Left ventricle myocardium inferior (tissue), 1 donor: Measurements from ENCODE around the gene COL1A1. TPM values are rescaled to one million over a fixed set of nuclear protein-coding genes. Genes with fewer than 3 reads are reported as not detected.

Experiments
- DNase-seq: peaks from one replicate; pipeline ENCODE4 v3.0.0-alpha.2; 2020
- H3K27ac ChIP-seq: fragments of 200-600 bp; replicated peaks from 2 replicates; pipeline ENCODE4 v1.8.0; 2021
- H3K27me3 ChIP-seq: fragments of 200-600 bp; 2 replicates; pipeline ENCODE4 v1.8.0; 2021; ENCODE audit warnings: low read depth
- H3K36me3 ChIP-seq: fragments of 200-600 bp; 2 replicates; pipeline ENCODE4 v1.8.0; 2021
- H3K4me1 ChIP-seq: fragments of 200-600 bp; 2 replicates; pipeline ENCODE4 v1.8.0; 2021
- H3K4me3 ChIP-seq: fragments of 200-600 bp; 2 replicates; pipeline ENCODE4 v1.8.0; 2021; ENCODE audit warnings: mild to moderate bottlenecking, moderate library complexity
- H3K9me3 ChIP-seq: fragments of 200-600 bp; replicated peaks from 2 replicates; pipeline ENCODE4 v1.8.0; 2021
- CTCF ChIP-seq: fragments of 200-600 bp; IDR thresholded peaks from 2 replicates; pipeline ENCODE4 v1.8.0; 2021; ENCODE audit warnings: antibody characterized with exemption, mild to moderate bottlenecking, borderline replicate concordance
- intact Hi-C: fragments of 100-400 bp; cut with micrococcal nuclease; formaldehyde crosslinking; loops from one replicate; pipeline ENCODE4 v1.11.0; 2022
- total RNA-seq: library from RNA; stranded (reverse); fragmentation: NEBNext Ultra II Directional; extraction: Animal tissue kit (Norgen Biotek cat#: 25700); gene quantifications from one replicate; pipeline ENCODE4 v1.2.1, GENCODE V29; 2021
- donor health status: DM: no; HTN: yes; CAD: no; lungs with severe emphysema.

The COL1A1 gene
- total RNA-seq, 1 donor from 2014 or later, result 45.8 TPM

GRCh38 chr17:50143461-50144176 is 57.8 kb downstream of the COL1A1 start:
- H3K9me3 ChIP-seq, result no peaks in the 10 kb centered on the region
- intact Hi-C loops, result no loop called here
- DNase-seq, result no peak

DNA sequence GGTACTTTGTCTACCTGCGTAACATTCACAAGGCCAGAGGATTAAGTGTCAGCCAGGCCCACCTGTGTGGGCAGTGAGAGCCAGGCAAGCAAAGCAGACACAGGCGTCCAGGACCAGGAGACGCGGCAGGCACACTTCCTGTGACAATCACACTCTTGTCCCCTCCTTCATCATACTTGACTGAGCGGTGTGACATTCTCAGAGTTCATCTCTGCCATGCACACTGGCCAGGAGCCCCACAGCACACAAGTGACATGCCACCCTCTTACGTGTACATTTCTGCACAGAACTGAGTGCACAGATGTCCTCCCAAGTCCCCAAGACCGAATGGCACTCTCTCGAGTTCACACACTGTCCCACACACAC is 59.7 kb downstream of the COL1A1 start:
- intact Hi-C loops, result no loop called here

More at GRCh38 chr17:50143461-50144176, 57.8 kb downstream of the COL1A1 start:
- TF ChIP-seq CTCF, result no peak
- peaks cover 86% of the 10 kb centered on the region for H3K4me1 ChIP-seq
- H3K36me3 ChIP-seq, result peaks cover 66% of the 10 kb centered on the region
- H3K27me3 ChIP-seq, result no peaks in the 10 kb centered on the region
- no peak overlapping the region for H3K4me3 ChIP-seq
- peak overlapping the region; percentile 98 for H3K27ac ChIP-seq

DNA sequence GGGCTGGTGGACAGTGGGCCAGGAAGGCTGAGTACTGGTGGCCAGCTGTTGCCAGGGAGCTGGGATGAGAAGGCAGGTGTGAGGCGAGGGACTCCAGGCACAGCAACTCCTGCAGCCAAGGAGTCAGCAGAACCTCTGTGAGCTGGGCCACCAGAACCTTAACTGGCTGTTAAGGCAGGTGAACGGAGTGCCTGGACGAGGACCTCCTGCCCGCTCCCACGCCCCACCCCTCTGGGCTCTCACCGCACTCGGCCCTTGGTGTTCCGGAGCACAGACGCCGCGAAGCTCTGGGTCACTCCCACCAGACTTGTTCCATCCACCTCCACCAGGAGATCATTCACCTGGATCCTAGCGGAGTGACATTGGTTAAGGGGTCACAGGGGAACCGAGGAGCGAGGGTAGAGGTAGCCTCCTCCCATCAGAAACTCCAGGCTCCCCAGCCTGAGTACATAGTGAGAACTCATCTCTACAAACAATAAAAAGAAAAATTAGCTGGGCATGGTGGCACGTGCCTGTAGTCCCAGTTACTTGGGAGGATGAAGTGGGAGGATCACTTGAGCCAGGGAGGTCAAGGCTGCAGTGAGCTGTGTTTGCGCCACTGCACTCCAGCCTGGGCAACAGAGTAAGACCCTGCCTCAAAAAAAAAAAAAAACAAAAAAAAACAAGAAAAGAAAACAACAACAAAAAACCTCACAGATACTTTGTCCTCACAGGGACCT is 60.2 kb downstream of the COL1A1 start:
- intact Hi-C loops, result no loop called here
- Histone ChIP-seq H3K9me3 (no peaks in the 10 kb centered on the region), H3K27ac (peak overlapping the region; percentile 74), H3K36me3 (peaks cover 89% of the 10 kb centered on the region), H3K4me3 (peak overlapping the region; percentile 28), H3K4me1 (peaks cover 61% of the 10 kb centered on the region), H3K27me3 (no peaks in the 10 kb centered on the region)
- no peak for DNase-seq
- no peak for TF ChIP-seq CTCF

More for the DNA sequence above, 59.7 kb downstream of the COL1A1 start:
- Histone ChIP-seq H3K4me3 (peak overlapping the region; percentile 6), H3K4me1 (peaks cover 67% of the 10 kb centered on the region), H3K27ac (peak overlapping the region; percentile 74), H3K27me3 (no peaks in the 10 kb centered on the region), H3K36me3 (peaks cover 84% of the 10 kb centered on the region), H3K9me3 (no peaks in the 10 kb centered on the region)
- DNase-seq, result no peak
- TF ChIP-seq CTCF, result no peak

- H3K27ac ChIP-seq, result peak overlapping the region; percentile 74
- no peaks in the 10 kb centered on the region for H3K27me3 ChIP-seq
- peak overlapping the region; percentile 28 for H3K4me3 ChIP-seq
- H3K9me3 ChIP-seq, result no peaks in the 10 kb centered on the region
- peaks cover 52% of the 10 kb centered on the region for H3K4me1 ChIP-seq
- peaks cover 97% of the 10 kb centered on the region for H3K36me3 ChIP-seq
- TF ChIP-seq CTCF, result peak; percentile 95
- intact Hi-C loops, result no loop called here
- peak; percentile 81 for DNase-seq
Measured at GRCh38 chr17:50139950-50140885, 61.2 kb downstream of the COL1A1 start.

DNA sequence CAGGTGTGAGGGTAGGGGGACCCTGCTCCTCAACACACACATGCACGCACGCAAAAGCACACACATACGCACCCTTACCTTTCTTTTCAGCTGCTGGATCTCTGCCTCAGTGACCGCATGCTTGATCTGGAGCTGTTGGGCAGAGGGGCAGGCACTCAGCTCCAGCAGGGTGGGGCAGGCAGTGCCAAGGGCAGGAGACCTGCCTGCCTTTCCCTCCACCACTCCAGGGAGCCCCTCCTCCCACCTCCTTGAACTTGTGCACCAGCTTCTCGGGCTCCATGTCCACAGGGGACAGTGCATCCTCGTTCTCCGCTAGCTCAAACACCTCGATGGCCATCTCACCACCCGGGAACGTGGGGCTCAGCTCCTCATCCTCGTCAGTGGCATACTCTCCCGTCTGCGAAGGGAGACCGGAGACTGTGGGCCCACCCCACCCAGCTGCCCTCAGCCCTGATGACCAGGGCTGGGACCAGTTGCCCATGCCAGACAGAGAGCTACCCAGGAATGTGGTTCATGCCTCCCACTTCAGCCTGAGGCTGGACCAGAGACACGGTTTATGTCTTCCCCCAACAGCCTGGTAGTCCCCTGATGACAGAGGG is 62.1 kb downstream of the COL1A1 start:
- Histone ChIP-seq H3K27ac (peak overlapping the region; percentile 74), H3K36me3 (peaks cover 97% of the 10 kb centered on the region), H3K4me1 (peaks cover 47% of the 10 kb centered on the region), H3K27me3 (no peaks in the 10 kb centered on the region), H3K4me3 (no peak overlapping the region), H3K9me3 (no peaks in the 10 kb centered on the region)
- no peak for DNase-seq
- TF ChIP-seq CTCF, result no peak
- intact Hi-C loops, result no loop called here
